Caco-2 (cell line): ENCODE data around the gene XIRP2. TPM values are rescaled to one million over a fixed set of nuclear protein-coding genes. Genes with fewer than 3 reads are reported as not detected.

Experiments used
- BruUV-seq: library from RNA; stranded (reverse); fragments of 400-500 nt; replicated peaks from 2 replicates; lab custom pipeline; 2021; lab: Mats Ljungman, UMichigan
- CTCF ChIA-PET: fragments of 300-600 bp; sonication (Branson Sonifier 250); formaldehyde crosslinking; loops from one replicate; lab custom pipeline; 2022; ENCODE audit warnings: antibody characterized with exemption; lab: Charles Lee
- POLR2A ChIA-PET: fragments of 300-600 bp; sonication (Branson Sonifier 250); formaldehyde crosslinking; loops from one replicate; lab custom pipeline; 2022; ENCODE audit warnings: antibody characterized with exemption; lab: Charles Lee
- DNase-seq, 2 experiments: peaks; one replicate each; pipeline versions ENCODE4 v3.0.0 to v3.0.0-alpha.2; 2020 to 2022
- H3K27me3 ChIP-seq: replicated peaks from 2 replicates; pipeline ENCODE4 v1.6.0; 2011; ENCODE audit warnings: low read length; ENCODE audit not compliant: control insufficient read depth, insufficient read depth
- H3K36me3 ChIP-seq: 2 replicates; pipeline ENCODE4 v1.5.1; 2011; ENCODE audit warnings: low read length; ENCODE audit not compliant: control insufficient read depth, insufficient read depth
- H3K4me1 ChIP-seq: fragments of 250-450 bp; sonication (Bioruptor Pico); 2 replicates; pipeline ENCODE4 v1.5.1; 2020; ENCODE audit warnings: mild to moderate bottlenecking
- H3K4me3 ChIP-seq: 2 replicates; pipeline ENCODE4 v1.5.1; 2011; ENCODE audit warnings: low read depth, mild to moderate bottlenecking, control low read depth, low read length
- H3K9me3 ChIP-seq: fragments of 250-450 bp; sonication (Bioruptor Pico); 2 replicates; pipeline ENCODE4 v1.5.1; 2020; ENCODE audit warnings: mild to moderate bottlenecking, moderate library complexity
- H3K27ac Mint-ChIP-seq: one replicate; pipeline ENCODE4 v1.8.0; 2022; ENCODE audit warnings: mixed read lengths; ENCODE audit not compliant: unreplicated experiment
- H3K27me3 Mint-ChIP-seq: one replicate; pipeline ENCODE4 v1.8.0; 2022; ENCODE audit warnings: mixed read lengths; ENCODE audit not compliant: insufficient read depth, unreplicated experiment
- H3K36me3 Mint-ChIP-seq: one replicate; pipeline ENCODE4 v1.8.0; 2022; ENCODE audit warnings: mild to moderate bottlenecking, mixed read lengths; ENCODE audit not compliant: insufficient read depth, unreplicated experiment
- H3K4me1 Mint-ChIP-seq: one replicate; pipeline ENCODE4 v1.8.0; 2022; ENCODE audit warnings: low read depth, mixed read lengths; ENCODE audit not compliant: unreplicated experiment
- H3K4me3 Mint-ChIP-seq: one replicate; pipeline ENCODE4 v1.8.0; 2022; ENCODE audit warnings: mild to moderate bottlenecking, moderate library complexity, mixed read lengths; ENCODE audit not compliant: unreplicated experiment
- H3K9me3 Mint-ChIP-seq: one replicate; pipeline ENCODE4 v1.8.0; 2022; ENCODE audit warnings: mixed read lengths; ENCODE audit not compliant: unreplicated experiment
- intact Hi-C: fragments of 100-400 bp; cut with micrococcal nuclease; formaldehyde crosslinking; loops from one replicate; pipeline ENCODE4 v1.10.0; 2022; ENCODE audit not compliant: unreplicated experiment
- total RNA-seq: library from RNA; stranded (reverse); gene quantifications from 2 replicates; pipeline ENCODE4 v1.2.3, GENCODE V29; 2022
- TF ChIP-seq, protein P1 (sequence below), 2 experiments: fragments of 200-600 bp in 1 of 2; IDR thresholded peaks; 1 replicate in 1 of 2; 2 replicates in 1 of 2; pipeline versions ENCODE4 v1.5.1 to v1.8.0; 2011 to 2022; ENCODE audit warnings: antibody characterized with exemption in 1 of 2, control low read depth in 1 of 2, inconsistent platforms in 1 of 2, low read depth in 1 of 2, low read length in 1 of 2, mild to moderate bottlenecking in 1 of 2, moderate library complexity in 1 of 2; ENCODE audit not compliant: insufficient read depth in 1 of 2, severe bottlenecking in 1 of 2, unreplicated experiment in 1 of 2

Gene XIRP2
- total RNA-seq, 1 experiment from 2014 or later = not detected

GRCh38 chr2:166901336-166901735 lies 13.1 kb downstream of the XIRP2 start:
- TF ChIP-seq, protein P1, sequence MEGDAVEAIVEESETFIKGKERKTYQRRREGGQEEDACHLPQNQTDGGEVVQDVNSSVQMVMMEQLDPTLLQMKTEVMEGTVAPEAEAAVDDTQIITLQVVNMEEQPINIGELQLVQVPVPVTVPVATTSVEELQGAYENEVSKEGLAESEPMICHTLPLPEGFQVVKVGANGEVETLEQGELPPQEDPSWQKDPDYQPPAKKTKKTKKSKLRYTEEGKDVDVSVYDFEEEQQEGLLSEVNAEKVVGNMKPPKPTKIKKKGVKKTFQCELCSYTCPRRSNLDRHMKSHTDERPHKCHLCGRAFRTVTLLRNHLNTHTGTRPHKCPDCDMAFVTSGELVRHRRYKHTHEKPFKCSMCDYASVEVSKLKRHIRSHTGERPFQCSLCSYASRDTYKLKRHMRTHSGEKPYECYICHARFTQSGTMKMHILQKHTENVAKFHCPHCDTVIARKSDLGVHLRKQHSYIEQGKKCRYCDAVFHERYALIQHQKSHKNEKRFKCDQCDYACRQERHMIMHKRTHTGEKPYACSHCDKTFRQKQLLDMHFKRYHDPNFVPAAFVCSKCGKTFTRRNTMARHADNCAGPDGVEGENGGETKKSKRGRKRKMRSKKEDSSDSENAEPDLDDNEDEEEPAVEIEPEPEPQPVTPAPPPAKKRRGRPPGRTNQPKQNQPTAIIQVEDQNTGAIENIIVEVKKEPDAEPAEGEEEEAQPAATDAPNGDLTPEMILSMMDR (IDR thresholded peaks at IDR 0.05; ENCODE audit: insufficient read depth in 1 of 2, low read depth in 1 of 2, low read length in 1 of 2, severe bottlenecking in 1 of 2, unreplicated experiment in 1 of 2) = no peak
- no peak for DNase-seq
- H3K27me3 Mint-ChIP-seq = no peaks in the 10 kb centered on the region
- Histone ChIP-seq H3K9me3 (no peaks in the 10 kb centered on the region), H3K27me3 (no peaks in the 10 kb centered on the region), H3K4me1 (no peaks in the 10 kb centered on the region), H3K4me3 (no peak overlapping the region), H3K36me3 (no peaks in the 10 kb centered on the region)
- no TSS peak for BruUV-seq
- H3K4me1 Mint-ChIP-seq = no peaks in the 10 kb centered on the region
- CTCF ChIA-PET = no interaction called here
- H3K27ac Mint-ChIP-seq = no peak overlapping the region
- no peak overlapping the region for H3K4me3 Mint-ChIP-seq
- intact Hi-C loops = loop anchor here (2.0 kb wide), 1 partner anchor 1217 kb away; no protein-coding TSS in a partner anchor
- no peaks in the 10 kb centered on the region for H3K36me3 Mint-ChIP-seq
- POLR2A ChIA-PET = no interaction called here
- H3K9me3 Mint-ChIP-seq = no peaks in the 10 kb centered on the region

GRCh38 chr2:166916987-166917386 lies 28.7 kb downstream of the XIRP2 start:
- Histone ChIP-seq H3K36me3 (no peaks in the 10 kb centered on the region), H3K4me3 (no peak overlapping the region), H3K27me3 (no peaks in the 10 kb centered on the region), H3K9me3 (no peaks in the 10 kb centered on the region), H3K4me1 (no peaks in the 10 kb centered on the region)
- Mint-ChIP-seq H3K4me3 (no peak overlapping the region), H3K4me1 (no peaks in the 10 kb centered on the region), H3K27me3 (peaks cover 4% of the 10 kb centered on the region), H3K27ac (no peak overlapping the region), H3K36me3 (no peaks in the 10 kb centered on the region), H3K9me3 (no peaks in the 10 kb centered on the region)
- no peak for DNase-seq
- TF ChIP-seq, protein P1 (IDR thresholded peaks at IDR 0.05; ENCODE audit: insufficient read depth in 1 of 2, low read depth in 1 of 2, low read length in 1 of 2, severe bottlenecking in 1 of 2, unreplicated experiment in 1 of 2) = no peak
- no TSS peak for BruUV-seq
- intact Hi-C loops = no loop called here
- ChIA-PET POLR2A (no interaction called here), CTCF (no interaction called here)

DNA sequence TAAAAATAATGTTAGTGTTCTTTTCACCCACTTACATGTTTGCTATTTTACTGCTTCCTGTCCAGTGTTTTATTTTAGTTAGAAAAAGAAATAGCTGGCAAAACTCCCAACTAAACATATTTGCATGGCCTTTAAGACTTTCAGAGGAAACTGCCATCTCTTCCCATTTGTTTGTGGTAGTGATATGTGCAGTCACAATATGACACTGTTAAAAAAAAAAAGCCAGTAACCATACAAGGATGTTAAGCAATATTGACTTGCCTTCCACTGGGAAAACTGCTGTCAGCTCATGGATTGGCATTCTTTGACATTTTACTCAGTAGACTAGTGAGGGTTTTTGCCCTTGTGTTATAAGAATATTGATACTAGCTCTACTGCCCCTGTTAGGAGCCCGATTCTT lies 29.1 kb downstream of the XIRP2 start:
- ChIA-PET POLR2A (no interaction called here), CTCF (no interaction called here)
- no peak overlapping the region for H3K27ac Mint-ChIP-seq
- Histone ChIP-seq H3K4me1 (no peaks in the 10 kb centered on the region), H3K4me3 (no peak overlapping the region), H3K27me3 (no peaks in the 10 kb centered on the region), H3K36me3 (no peaks in the 10 kb centered on the region), H3K9me3 (no peaks in the 10 kb centered on the region)
- DNase-seq = no peak
- TF ChIP-seq, protein P1 (IDR thresholded peaks at IDR 0.05; ENCODE audit: insufficient read depth in 1 of 2, low read depth in 1 of 2, low read length in 1 of 2, severe bottlenecking in 1 of 2, unreplicated experiment in 1 of 2) = no peak
- peaks cover under 1% of the 10 kb centered on the region for H3K27me3 Mint-ChIP-seq
- intact Hi-C loops = no loop called here
- BruUV-seq = no TSS peak
- no peaks in the 10 kb centered on the region for H3K9me3 Mint-ChIP-seq
- no peaks in the 10 kb centered on the region for H3K4me1 Mint-ChIP-seq
- no peak overlapping the region for H3K4me3 Mint-ChIP-seq
- no peaks in the 10 kb centered on the region for H3K36me3 Mint-ChIP-seq
